NCI-H1694 (cell line): ENCODE results near the gene SLC27A5.
"Not testable (repeated sequence)": the region's sequence is repeated elsewhere in the genome, so short reads cannot be mapped to it uniquely, and the experiment has no call there.

Source experiments
- DNase-seq: peaks from one replicate; lab custom pipeline; 2025; lab: John Stamatoyannopoulos, UW

The SLC27A5 gene

GRCh38 chr19:58468216-58468839 is 43.5 kb downstream of the SLC27A5 start:
- no peak for DNase-seq

- DNase-seq: peak; percentile 92
Measured at GRCh38 chr19:58466760-58467589, 44.8 kb downstream of the SLC27A5 start, which contains the start of gene ZNF324. Gene ZNF324, plus strand, starts transcription at chr19:58467080. Its CDS starts 2,106 bp downstream, at chr19:58469186.

- no peak for DNase-seq
Measured at GRCh38 chr19:58466089-58466759, 45.6 kb downstream of the SLC27A5 start.

GRCh38 chr19:58460039-58460438 is 51.8 kb downstream of the SLC27A5 start:
- no peak for DNase-seq

GRCh38 chr19:58456111-58456510 is 55.7 kb downstream of the SLC27A5 start:
- DNase-seq: no peak

- no peak for DNase-seq
Measured at GRCh38 chr19:58455306-58455705, 56.5 kb downstream of the SLC27A5 start.

GRCh38 chr19:58453743-58454142 is 58.0 kb downstream of the SLC27A5 start:
- DNase-seq: no peak

- peak; percentile 94 for DNase-seq
Measured at GRCh38 chr19:58451358-58452101, 60.3 kb downstream of the SLC27A5 start, which contains the start of gene ZNF324B. Gene ZNF324B, plus strand, starts transcription at chr19:58451622. Its CDS starts 2,080 bp downstream, at chr19:58453702.

GRCh38 chr19:58450856-58451357 is 60.9 kb downstream of the SLC27A5 start:
- no peak for DNase-seq

- DNase-seq: not testable (repeated sequence)
Measured at GRCh38 chr19:58449980-58450379, 61.8 kb downstream of the SLC27A5 start.

- DNase-seq: not testable (repeated sequence)
Measured at GRCh38 chr19:58448860-58449259, 62.9 kb downstream of the SLC27A5 start.
